HG02571 (cell line): ENCODE data around the gene SERGEF.

ENCODE experiments used
- ATAC-seq: cut with Tn5 transposase; IDR thresholded peaks from one replicate; pipeline ENCODE4 v1.9.1; 2021; ENCODE audit warnings: mild to moderate bottlenecking, moderate library complexity; ENCODE audit not compliant: unreplicated experiment

SERGEF gene

DNA sequence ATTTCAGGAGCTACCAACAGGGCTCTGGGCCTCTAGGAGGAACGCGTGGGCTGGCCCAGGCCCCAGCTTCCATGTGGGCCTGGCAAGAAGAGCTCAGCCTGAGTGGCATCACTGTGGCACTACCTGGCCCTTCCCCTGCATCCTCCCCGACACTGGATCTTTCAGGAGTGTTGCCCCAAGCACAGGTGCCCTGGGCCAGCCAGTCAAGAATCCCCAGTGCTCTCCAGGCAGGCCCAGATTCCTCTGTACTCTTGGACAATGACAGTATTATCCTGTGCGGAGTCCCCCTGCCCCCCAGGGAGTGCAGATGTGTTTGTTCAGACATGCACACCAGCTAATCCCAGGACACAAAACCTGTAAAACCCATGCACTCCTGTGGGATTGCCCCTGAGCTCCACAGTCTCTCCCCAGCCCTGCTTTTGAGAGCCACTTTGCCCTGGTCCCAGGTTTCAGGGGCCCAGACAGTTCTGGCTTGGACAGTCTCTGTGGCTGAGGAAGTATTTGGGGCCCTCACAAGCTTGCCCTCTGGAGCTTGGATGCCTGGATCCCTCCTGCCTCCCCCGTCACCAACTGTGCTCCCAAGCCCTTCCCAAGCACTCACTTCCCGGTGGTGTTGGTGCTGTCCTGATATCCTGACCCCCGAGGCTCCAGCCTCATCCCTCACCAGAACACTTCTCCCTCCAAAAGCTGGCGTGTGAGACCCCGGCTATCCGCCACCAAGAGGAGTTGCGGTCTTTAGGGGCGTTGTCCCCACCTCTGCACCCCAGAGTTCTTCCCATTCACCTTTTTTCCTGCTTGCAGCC is 238.4 kb downstream of the SERGEF start:
- ATAC-seq, result no peak

DNA sequence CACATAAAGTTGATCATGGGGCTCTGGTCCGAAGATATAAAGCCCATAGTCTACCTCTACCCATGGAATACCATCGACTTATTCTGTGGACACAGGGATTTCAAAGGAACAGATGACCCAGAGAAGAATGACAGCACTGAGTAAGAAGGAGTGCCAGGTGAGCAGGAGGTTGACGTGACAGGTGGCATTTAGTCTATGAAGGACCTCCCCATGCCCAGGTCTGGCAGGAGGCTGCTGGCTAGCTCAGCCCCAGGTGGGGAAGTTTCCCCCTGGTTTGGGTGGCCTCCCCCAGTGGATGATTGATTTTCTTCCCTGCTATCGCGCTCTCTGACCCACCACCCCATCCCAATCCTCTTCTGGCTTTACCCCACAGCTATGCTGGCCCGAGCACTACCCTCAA is 239.2 kb downstream of the SERGEF start:
- ATAC-seq, result no peak

DNA sequence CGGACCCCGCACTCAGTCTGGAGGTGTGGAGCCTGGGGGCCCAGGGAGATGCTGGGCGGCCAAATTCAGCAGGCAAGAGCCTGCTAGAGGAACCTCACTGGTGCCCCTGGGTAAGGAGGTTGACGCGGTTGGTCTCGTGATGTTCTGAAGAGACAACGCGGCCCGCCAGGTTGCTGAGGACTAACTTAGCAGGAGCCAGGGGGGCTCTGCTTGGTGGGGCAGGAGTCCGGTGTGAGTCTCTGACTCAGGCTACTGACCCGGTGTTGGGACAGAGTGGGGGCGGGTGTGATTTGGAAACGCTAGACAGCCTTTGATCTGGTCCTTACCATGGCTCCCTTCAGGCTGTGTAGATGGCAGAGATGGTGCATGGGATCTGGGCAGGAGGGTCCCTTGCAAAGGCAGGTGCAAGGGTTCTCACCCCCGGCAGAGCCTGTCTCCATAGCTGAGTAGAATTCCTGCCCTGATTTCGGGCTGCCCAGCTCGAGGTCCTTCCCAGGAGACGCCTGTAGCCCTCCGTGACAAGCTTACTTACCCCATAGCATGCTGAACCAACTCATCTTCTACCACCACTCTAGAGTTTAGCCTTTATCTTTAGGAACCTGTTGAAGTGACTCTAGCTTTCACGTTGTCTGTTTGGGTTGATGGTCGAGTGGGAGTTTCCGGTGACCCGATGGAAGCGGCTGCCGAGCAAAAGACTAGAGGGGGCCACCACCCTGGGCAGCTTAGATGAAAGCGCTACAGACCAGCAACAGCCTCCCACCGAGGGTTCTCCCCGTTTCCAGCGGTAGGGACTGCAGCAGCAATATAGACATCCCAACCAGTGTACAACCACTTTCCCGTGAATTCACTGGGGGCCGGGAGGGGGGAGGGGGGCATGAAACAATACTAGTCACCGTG is 239.9 kb downstream of the SERGEF start:
- ATAC-seq, result no peak

DNA sequence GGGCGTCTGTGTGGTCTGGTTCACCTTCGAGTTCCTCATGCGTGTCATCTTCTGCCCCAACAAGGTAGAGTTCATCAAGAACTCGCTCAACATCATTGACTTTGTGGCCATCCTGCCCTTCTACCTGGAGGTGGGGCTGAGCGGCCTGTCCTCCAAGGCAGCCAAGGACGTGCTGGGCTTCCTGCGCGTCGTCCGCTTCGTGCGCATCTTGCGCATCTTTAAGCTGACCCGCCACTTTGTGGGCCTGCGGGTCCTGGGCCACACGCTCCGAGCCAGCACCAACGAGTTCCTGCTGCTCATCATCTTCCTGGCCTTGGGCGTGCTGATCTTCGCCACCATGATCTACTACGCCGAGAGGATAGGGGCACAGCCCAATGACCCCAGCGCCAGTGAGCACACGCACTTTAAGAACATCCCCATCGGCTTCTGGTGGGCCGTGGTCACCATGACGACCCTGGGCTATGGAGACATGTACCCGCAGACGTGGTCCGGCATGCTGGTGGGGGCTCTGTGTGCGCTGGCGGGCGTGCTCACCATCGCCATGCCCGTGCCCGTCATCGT is 240.9 kb downstream of the SERGEF start:
- ATAC-seq, result no peak

DNA sequence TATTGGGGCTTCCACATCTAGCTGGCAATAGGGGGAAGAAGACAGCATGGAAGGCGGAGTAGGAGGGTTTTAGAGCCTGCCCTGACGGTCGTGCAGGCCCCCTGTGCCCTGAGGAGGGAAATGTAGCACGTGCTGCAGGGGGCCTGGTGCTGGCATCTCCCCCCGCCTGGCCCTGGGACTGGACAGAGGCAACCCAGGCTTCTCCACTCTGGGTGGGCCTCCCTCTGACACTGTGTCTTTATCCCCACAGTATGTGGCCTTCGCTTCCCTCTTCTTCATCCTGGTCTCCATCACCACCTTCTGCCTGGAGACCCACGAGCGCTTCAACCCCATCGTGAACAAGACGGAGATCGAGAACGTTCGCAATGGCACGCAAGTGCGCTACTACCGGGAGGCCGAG is 241.4 kb downstream of the SERGEF start:
- ATAC-seq, result no peak

DNA sequence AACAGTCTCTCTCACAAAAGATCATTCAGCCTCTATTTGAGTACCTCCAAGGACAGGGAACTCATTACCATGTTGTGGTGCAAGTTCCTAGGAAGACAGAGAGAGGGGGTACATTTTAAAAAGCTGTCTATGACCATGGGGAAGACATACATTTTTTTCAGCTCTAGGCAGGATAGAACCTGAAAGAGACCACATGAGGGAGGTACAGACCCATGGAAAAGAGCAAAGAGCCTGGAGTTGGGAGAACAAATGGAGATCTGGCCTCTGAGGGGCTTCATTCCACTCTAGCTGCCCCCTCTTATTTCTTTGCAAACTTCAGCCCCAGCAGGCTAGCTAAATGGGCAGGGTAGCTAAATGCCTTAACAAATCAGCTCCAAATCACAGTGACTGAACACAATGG is 241.9 kb downstream of the SERGEF start:
- no peak for ATAC-seq

DNA sequence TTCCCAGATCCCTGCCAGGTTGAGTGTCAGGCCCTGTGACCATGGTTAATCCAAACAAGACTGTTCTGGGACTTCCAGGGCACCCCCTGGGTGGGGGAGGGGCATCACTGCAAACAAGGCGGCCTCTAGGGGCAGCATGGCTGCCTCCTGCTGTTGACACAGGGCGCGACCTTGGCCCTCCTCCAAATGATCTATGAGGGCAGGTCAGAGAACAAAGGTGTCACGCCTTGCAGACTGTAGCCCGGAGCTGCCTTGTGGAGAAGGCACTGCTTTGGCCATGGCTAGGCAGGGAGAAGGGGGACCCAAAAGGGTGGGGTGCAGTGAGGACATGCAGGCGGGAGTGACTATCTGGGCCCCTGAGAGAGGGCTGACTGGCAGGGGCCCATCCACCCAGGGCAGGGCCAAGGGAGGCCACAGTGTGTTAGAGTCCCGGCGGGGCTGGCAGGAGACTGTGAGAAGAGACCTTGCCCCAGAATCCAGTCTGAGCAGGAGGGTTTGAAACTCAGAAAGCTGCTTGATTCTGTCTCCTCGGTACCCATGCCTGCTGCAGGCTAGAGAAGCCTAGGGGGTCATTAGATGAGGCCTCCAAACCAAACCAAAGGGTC is 242.7 kb downstream of the SERGEF start:
- no peak for ATAC-seq

DNA sequence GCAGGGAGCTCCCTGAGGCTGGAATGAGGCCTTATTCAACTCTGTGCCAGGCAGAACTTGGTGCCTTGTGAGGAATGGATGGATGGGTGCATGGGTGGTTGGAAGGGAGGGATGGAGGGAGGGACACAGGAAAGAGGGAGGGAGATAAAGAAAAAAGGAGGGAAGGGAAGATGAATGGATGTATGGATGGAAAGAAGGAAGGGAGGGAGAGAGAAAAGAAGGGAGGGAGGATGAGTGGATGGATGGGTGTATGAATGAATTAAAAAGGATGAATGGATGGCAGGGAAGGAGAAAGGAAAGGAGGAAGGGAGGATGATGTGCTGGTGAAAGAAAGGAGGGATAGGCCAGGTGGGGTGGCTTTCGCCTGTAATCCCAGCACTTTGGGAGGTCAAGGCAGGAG is 243.6 kb downstream of the SERGEF start:
- no peak for ATAC-seq

DNA sequence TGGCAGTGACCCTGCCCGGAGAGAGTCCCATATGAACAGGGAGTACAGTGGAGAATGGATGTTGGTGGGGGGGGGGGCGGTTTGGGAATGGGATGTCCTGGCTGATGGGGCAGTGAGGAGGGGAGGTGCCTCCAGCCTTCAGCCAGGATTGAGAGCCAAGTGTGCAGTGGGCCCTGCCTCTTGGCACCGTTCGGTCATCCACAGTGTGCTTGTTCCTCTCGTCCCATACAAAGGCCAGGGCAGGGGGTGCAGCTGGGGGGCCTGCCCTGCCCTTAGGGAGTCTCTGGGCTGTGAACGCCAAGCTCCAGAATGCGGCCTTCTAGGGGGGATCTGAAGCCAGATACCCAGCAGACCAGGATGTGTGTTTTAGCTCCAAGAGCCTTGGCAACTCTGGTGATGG is 244.3 kb downstream of the SERGEF start:
- no peak for ATAC-seq

DNA sequence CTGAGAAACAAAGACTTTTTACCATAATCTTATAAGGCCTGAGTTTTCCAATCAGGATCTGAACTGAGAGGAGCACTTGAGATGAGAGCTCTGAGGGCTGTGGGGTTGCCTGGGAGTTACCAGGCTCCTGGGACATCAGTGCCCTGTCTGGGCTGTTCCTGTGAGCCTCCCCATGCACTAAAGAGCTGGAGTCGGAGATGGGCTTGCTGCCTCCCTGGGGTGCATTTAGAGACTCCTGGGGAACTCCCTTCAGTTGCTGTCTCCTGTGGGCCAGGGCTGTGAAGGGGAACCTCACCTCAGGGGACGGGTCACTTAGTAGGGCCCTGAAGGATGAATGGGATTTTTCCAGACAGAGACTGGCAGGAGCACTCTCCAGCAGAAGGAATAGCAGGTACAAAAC is 244.9 kb downstream of the SERGEF start:
- ATAC-seq, result no peak

DNA sequence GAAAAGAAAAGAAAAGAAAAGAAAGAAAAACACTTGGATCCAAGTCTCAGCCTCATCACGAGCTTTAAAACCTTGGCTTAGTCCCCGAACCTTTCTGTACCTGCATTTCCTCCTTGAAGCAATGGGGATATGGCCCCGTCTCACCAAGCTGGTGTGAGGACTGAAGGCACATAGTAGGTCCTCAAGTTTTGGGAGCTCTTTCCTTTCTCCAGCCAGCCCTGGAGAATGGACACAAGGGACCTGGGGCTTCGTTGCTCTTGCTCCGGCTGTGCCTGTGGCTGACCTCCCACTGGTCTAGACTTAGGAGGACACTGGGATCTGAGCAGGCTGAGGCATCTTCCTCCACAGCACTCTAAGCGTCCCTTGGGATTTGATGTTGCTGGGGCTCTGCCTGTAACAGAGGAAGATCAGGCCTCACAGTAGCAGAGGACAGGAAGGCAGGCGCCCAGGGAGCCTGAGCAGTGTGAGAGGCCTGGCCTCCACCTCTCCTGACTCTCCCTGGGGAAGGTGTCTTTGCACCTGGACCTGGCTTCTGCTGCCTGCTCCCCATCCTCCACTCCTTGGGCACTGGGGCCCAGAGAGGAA is 245.5 kb downstream of the SERGEF start:
- ATAC-seq, result no peak

DNA sequence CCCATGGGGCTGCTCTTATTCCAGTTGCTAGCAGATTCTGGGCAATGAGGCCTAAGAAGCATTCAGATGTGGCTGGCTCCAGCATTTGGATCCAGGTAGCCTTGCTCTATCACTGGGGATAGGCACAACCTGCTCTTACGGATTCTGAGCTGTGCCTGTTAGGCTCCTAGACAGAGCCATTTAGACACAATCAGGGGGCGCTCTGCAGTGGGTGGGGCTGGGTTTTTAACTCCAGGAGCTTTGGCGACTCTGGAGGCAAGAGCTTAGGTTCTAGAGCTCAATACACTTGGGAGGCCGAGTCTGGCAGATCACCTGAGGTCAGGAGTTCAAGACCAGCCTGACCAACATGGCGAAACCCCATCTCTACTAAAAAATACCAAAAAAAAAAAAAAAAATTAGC is 246.3 kb downstream of the SERGEF start:
- no peak for ATAC-seq

DNA sequence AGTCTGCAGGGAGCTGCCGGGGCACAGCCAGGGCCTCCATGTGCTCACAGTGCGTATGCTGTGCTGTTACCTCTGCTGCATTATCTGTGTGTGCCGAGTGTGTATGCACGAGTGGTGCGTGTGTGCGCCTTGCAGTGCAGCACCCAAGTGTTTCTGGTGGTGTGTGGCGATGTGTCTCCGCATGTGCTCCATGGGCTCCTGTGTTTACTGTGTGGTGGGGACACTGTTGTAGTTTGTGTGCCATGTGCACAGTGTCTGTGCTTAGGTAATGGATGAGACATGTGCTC is 246.8 kb downstream of the SERGEF start:
- ATAC-seq, result no peak

DNA sequence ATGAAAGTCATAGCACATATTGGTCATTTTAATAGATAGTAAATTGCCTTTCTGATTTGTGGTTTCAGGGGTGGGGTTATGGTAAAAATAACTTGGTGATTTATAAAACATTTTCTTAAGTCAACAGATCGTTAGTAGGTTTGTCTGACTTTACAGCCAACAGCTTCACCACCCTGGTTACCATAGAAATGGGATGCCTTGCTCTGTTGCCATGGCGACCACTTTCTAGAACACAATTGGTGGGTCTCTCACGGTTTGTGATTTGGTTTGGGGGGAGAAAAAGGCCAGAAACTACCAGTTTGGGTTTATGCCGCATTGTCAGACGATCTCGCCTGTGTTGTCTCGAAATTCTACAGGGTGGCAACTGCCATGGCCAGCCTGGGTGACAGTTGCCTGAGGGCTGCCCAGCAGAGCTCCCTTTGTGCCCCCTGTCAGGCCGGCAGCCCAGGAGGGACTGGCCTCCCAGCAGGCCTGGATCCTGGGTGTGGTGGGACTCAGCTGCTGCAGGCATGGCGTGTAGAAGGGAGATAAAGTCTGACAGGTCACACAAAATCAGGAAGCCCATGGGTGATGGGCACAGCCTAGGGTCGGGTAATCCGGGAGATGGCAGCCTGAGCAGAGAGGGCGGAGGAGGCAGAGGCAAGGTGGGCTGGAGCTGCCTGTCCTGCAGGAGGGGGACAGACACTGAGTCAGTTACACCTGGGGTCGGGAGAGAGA is 247.3 kb downstream of the SERGEF start:
- ATAC-seq, result no peak

DNA sequence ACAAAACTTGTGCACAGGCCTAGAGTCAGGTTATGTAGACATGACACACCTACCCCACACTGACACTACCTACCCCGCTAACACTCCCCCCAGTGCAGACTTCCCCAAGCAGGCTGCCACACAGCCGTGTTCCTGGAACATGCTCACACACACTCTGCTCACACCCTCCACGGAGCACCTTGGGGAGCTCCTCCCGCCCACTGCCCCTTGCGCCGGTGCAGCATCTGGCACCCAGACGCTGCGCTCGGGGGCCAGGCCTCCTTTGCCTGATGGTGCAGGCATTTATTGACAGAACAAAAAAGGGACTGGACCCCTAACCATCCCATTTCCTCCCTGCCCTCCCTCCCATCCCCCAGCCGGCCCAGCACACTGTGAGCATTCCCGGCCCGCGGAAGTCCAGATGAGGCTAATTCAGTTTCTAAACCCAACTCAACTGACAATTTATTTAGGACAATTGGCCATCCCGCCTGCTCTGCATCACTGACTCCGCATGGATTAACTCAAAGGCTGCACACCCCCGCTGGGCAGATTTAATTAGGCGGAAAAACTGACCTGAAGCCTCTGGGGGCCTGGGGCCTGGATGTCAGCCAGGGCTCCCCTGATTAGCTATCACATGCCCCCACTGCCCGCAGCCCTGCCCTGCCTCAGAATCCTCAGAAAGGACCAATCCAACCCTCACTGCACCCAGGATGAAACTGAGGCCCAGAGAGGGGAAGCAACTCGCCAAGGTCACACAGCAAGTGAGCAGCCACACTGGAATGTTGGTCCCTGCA is 248.2 kb downstream of the SERGEF start:
- no peak for ATAC-seq

DNA sequence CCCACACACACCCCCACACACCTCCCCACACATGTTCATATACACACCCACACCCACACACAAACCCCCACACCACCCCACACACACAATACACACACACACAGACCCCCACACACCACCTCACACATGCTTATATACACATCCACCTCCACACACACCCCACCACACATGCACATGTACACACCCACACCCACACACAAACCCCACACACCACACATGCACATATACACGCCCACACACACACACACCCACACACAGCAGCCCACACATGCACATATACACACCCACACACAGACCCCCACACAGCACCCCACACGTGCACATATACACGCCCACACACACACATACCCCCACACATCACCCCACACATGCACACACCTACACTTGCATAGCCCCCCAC is 249.1 kb downstream of the SERGEF start:
- no peak for ATAC-seq

DNA sequence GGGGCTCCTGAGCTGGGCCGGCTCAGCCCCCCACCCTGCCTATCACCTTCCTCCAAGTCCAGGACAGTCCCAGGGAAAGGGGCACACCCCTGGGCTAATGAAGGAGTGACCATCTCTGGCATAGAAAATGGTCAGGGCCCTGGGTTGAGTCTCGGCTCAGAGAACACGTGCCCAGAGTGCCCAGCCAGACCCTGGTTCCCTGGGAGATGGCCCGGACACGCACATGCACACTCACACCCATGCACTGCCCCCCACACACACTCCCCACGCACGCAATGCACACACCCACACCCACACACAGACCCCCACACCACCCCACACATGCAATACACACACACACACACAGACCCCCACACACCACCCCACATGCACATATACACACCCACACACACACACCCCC is 249.6 kb downstream of the SERGEF start:
- ATAC-seq, result no peak

DNA sequence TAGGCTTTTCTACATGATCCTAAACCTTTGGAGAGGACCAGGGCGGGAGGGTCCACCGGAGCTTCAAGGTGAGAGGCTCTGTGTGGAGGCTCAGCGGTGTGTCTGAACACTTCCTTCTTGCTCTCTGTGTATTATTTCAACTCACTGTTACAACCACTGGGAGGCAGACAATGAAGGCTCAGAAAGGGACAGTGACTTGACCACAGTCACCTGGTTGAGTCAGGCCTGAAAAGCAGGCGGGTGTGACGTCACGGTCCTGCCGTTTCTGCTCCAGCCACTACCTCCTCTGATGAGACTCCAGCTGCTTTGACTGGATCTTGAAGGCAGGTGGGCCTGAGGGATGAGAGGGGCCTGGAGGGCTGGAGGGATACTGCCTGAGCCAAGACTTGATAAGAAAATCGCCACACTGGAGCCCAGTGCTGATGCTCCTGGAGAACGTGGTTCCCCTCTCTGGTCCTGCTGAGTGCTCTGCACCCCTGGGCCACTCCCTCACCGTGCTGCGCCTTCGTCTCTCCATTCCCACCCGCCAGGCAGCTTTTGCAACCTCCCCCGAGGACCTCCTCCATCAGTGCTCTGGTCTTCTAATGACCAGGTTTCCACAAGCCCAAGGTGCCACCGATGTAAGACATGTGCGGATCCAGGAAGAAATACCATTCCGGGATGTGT is 250.4 kb downstream of the SERGEF start:
- ATAC-seq, result no peak
